Endothelial cell of umbilical vein (primary cell): ENCODE data around the gene MSANTD7. TPM values are rescaled to one million over a fixed set of nuclear protein-coding genes. Genes with fewer than 3 reads are reported as not detected.

Experiments
- Bru-seq: library from RNA; stranded (reverse); fragments of 400-500 nt; gene quantifications from one replicate; lab custom pipeline; 2021; lab: Mats Ljungman, UMichigan
- BruChase-seq, 2 experiments: library from RNA; stranded (reverse); fragments of 400-500 nt; gene quantifications; one replicate each; lab custom pipeline; 2021; lab: Mats Ljungman, UMichigan
- BruUV-seq: library from RNA; stranded (reverse); fragments of 400-500 nt; replicated peaks from 2 replicates; lab custom pipeline; 2021; lab: Mats Ljungman, UMichigan
- CTCF ChIA-PET: fragments of 300-600, 350-600 bp; sonication (Branson Sonifier 250); formaldehyde crosslinking; loops from one replicate; lab custom pipeline; 2021; ENCODE audit warnings: antibody characterized with exemption, inconsistent platforms; lab: Charles Lee
- POLR2A ChIA-PET: fragments of 300-600, 350-600 bp; sonication (Branson Sonifier 250); formaldehyde crosslinking; loops from one replicate; lab custom pipeline; 2021; ENCODE audit warnings: antibody characterized with exemption, inconsistent platforms; lab: Charles Lee
- DNase-seq: peaks from one replicate; pipeline ENCODE4 v3.0.0-alpha.2; 2011; ENCODE audit warnings: low read depth, low spot score
- FAIRE-seq: peaks from 2 replicates; lab custom pipeline; 2011; peaks lifted over from hg19 to GRCh38; lab: Jason Lieb, UNC
- H2AFZ ChIP-seq: 2 replicates; pipeline ENCODE4 v1.6.0; 2012; ENCODE audit warnings: low read depth, low read length, control low read depth, inconsistent platforms
- H3K27ac ChIP-seq: 2 replicates; pipeline ENCODE4 v1.5.1; 2011; ENCODE audit warnings: low read depth, mild to moderate bottlenecking, control low read depth, low read length, moderate library complexity; ENCODE audit not compliant: insufficient read depth
- H3K27me3 ChIP-seq, 2 experiments: 2 replicates each; pipeline versions ENCODE4 v1.6.0 to v1.6.1; 2011; ENCODE audit warnings: low read length in 2 of 2, mixed read lengths in 1 of 2; ENCODE audit not compliant: control insufficient read depth in 2 of 2, insufficient read depth in 2 of 2
- H3K36me3 ChIP-seq, 2 experiments: 2 replicates in 1 of 2; 3 replicates in 1 of 2; pipeline ENCODE4 v1.5.1; 2011; ENCODE audit warnings: low read length in 2 of 2, mild to moderate bottlenecking in 1 of 2, moderate library complexity in 1 of 2; ENCODE audit not compliant: control insufficient read depth in 2 of 2, insufficient read depth in 2 of 2; ENCODE audit errors: extremely low read depth in 1 of 2
- H3K4me1 ChIP-seq: 3 replicates; pipeline ENCODE4 v1.5.1; 2011; ENCODE audit warnings: mild to moderate bottlenecking, low read length; ENCODE audit not compliant: control insufficient read depth, insufficient read depth; ENCODE audit errors: extremely low read depth
- H3K4me2 ChIP-seq: 2 replicates; pipeline ENCODE4 v1.6.1; 2011; ENCODE audit warnings: low read length, control low read depth, mixed read lengths; ENCODE audit not compliant: insufficient read depth
- H3K4me3 ChIP-seq, 3 experiments: fragments of 200-600 bp in 1 of 3; sonication (generic), shearing (Covaris generic) in 1 of 3; replicated peaks in 1 of 3; 2 replicates each; pipeline ENCODE4 v1.5.1; 2011 to 2016; ENCODE audit warnings: control low read depth in 3 of 3, low read length in 3 of 3, mild to moderate bottlenecking in 2 of 3, inconsistent platforms in 1 of 3, low read depth in 1 of 3, moderate library complexity in 1 of 3; ENCODE audit not compliant: insufficient read depth in 1 of 3
- H3K79me2 ChIP-seq: 2 replicates; pipeline ENCODE4 v1.6.0; 2012; ENCODE audit warnings: low read length, inconsistent platforms; ENCODE audit not compliant: control insufficient read depth, insufficient read depth
- H3K9ac ChIP-seq: replicated peaks from 2 replicates; pipeline ENCODE3; 2011; ENCODE audit warnings: low read length, control low read depth; ENCODE audit not compliant: insufficient read depth; ENCODE audit errors: extremely low read depth
- H3K9me1 ChIP-seq: replicated peaks from 3 replicates; pipeline ENCODE4 v1.6.0; 2011; ENCODE audit warnings: mild to moderate bottlenecking, low read length; ENCODE audit not compliant: control insufficient read depth, insufficient read depth; ENCODE audit errors: extremely low read depth
- H3K9me3 ChIP-seq: replicated peaks from 2 replicates; pipeline ENCODE4 v1.5.1; 2012; ENCODE audit warnings: low read length, inconsistent platforms; ENCODE audit not compliant: control insufficient read depth, insufficient read depth
- H4K20me1 ChIP-seq: replicated peaks from 2 replicates; pipeline ENCODE3; 2011; ENCODE audit warnings: mild to moderate bottlenecking, low read length; ENCODE audit not compliant: control insufficient read depth, insufficient read depth; ENCODE audit errors: extremely low read depth
- EZH2 ChIP-seq: IDR thresholded peaks from 2 replicates; pipeline ENCODE4 v1.6.1; 2012; ENCODE audit warnings: borderline replicate concordance, low read depth, mild to moderate bottlenecking, moderate library complexity, low read length, inconsistent platforms; ENCODE audit not compliant: severe bottlenecking
- POLR2A ChIP-seq: IDR thresholded peaks from 2 replicates; pipeline ENCODE4 v1.6.1; 2012; ENCODE audit warnings: low read depth, mild to moderate bottlenecking, control low read depth, low read length
- POLR2AphosphoS5 ChIP-seq: IDR thresholded peaks from 2 replicates; pipeline ENCODE4 v1.6.1; 2012; ENCODE audit warnings: low read depth, mild to moderate bottlenecking, control low read depth, low read length, moderate library complexity; ENCODE audit not compliant: insufficient read depth
- dilution Hi-C: fragments of 300-500 bp; cut with MboI; formaldehyde crosslinking; loops from one replicate; pipeline ENCODE4 v1.15.0; 2019; ENCODE audit warnings: low sequenced_read_pairs; ENCODE audit not compliant: extremely low pct_ligation_motif_present
- intact Hi-C: fragments of 100-400 bp; cut with micrococcal nuclease; formaldehyde crosslinking; loops from one replicate; pipeline ENCODE4 v1.10.0; 2022
- long read RNA-seq: library from polyadenylated mRNA; stranded (forward); transcript quantifications from one replicate; pipeline ENCODE4 v2.0.0, GENCODE V29; 2021
- polyA minus RNA-seq, 3 experiments: library from RNA; depleted of rRNA, polyadenylated mRNA; stranded (reverse); fragments of >200 nt; gene quantifications; 1 replicate in 1 of 3; 2 replicates in 2 of 3; pipeline ENCODE4 v1.2.3, GENCODE V29; 2011
- polyA plus RNA-seq, 4 experiments: library from polyadenylated mRNA; depleted of rRNA in 3 of 4; stranded (reverse) in 3 of 4; unstranded in 1 of 4; fragments of >200 nt; gene quantifications; 2 replicates each; pipeline versions ENCODE4 v1.2.1 to v1.2.3, GENCODE V29; 2011 to 2012; ENCODE audit warnings: missing spikeins in 1 of 4
- total RNA-seq: library from RNA; stranded (reverse); gene quantifications from 2 replicates; pipeline ENCODE4 v1.2.3, GENCODE V29; 2021

MSANTD7 gene, protein sequence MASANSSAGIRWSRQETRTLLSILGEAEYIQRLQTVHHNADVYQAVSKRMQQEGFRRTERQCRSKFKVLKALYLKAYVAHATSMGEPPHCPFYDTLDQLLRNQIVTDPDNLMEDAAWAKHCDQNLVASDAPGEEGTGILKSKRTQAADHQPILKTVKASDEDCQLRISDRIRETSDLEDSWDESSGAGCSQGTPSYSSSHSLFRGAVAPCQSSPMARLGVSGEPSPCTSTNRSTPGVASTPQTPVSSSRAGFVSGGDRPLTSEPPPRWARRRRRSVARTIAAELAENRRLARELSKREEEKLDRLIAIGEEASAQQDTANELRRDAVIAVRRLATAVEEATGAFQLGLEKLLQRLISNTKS
- total RNA-seq (13.1 and 13.6 TPM in 2 replicates), polyA plus RNA-seq (4.1 and 4.8 TPM in 2 replicates), polyA minus RNA-seq (12.1 and 15.2 TPM in 2 replicates), Bru-seq, nascent RNA (percentile 89 among the genes with signal in this experiment), BruChase-seq, experiment 1, labeled RNA remaining after a 6-hour chase (percentile 90 among the genes with signal in this experiment), BruChase-seq, experiment 2, labeled RNA remaining after a 2-hour chase (percentile 97 among the genes with signal in this experiment)
- 4.6 and 4.7 TPM in 2 replicates for polyA plus RNA-seq (2011; cell fraction: cytosol; rRNA removed)
- 8.3 and 9.7 TPM in 2 replicates for polyA plus RNA-seq (2011; cell fraction: nucleus; rRNA removed)
- polyA plus RNA-seq (2012) = 8.3 and 10.6 TPM in 2 replicates
- 14.5 TPM for polyA minus RNA-seq (2011; cell fraction: cytosol; rRNA and poly(A)+ RNA removed)
- polyA minus RNA-seq (2011; cell fraction: nucleus; rRNA and poly(A)+ RNA removed) = 16.1 and 17.5 TPM in 2 replicates
- long read RNA-seq, full-length matches to known transcripts = 17 of 19 reads
- long read RNA-seq, partial matches to known transcripts = 0 of 19 reads
- long read RNA-seq, other reads (novel, unspliced or antisense) = 2 of 19 reads

DNA sequence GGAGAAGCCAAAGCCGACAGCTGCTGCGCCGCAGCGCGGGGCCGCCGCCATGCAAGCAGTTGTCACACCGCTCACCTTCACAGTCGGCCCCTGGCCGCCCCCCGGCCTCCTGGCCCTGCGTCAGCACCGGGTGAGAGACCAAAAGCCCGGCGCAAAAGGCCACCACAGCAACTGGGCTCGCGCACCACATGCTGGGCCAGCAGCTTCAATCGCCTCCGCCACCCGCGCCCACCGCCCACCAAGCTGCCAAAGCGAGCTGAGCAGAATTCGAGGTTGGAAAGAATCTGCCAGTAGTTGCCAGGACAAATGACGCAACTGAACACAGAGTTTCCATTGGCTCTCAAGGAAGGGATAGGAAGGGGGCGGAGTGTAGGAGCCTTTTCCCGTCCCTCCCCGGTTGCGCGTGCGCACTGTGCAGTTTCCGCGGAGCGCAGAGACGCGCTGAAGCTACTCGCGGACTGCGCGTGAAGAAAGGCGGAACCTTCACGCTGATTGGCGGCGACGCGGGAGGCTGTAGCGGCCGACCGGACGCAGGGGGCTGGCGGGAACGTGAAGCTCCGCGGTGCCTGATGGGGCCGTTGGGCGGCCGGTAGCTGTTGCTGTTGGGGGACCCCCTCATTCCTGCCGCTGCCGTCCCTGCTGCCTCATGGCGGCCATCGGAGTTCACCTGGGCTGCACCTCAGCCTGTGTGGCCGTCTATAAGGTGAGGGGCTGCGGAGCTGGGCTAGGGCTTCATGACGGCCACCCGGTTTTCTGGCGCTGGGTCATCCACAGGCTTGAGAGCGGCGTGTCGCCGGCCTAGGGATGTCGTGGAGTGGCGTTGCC, at the start of gene MSANTD7, which contains the start of the genes CDNF and HSPA14:
Gene MSANTD7, plus strand, starts transcription at position 550 of the 825 bp plus-strand sequence. CDS start 3,979 bp downstream, outside the sequence.
Gene CDNF, minus strand, starts transcription at position 281 of the 825 bp plus-strand sequence. Its CDS starts 91 bp downstream, at position 190.
Gene HSPA14, plus strand, starts transcription at position 550 of the 825 bp plus-strand sequence. Its CDS starts 97 bp downstream, at position 647.
- Histone ChIP-seq H3K9ac (peak within 1 kb of the TSS; percentile 88), H3K79me2 (peaks cover 27% of the 10 kb centered on the region), H3K9me3 (no peaks in the 10 kb centered on the region), H3K4me3 (peak within 1 kb of the TSS; percentile 47 to 81 (median 71)), H3K4me2 (peak within 1 kb of the TSS; percentile 80), H3K4me1 (peaks cover 11% of the 10 kb centered on the region), H2AFZ (peak within 1 kb of the TSS; percentile 86), H3K27me3 (no peaks in the 10 kb centered on the region), H4K20me1 (no peaks in the 10 kb centered on the region), H3K36me3 (peaks cover 9 to 13% of the 10 kb centered on the region in 2 experiments), H3K9me1 (no peaks in the 10 kb centered on the region), H3K27ac (peak within 1 kb of the TSS; percentile 74)
- FAIRE-seq (peak; percentile 98), DNase-seq (peak; percentile 100)
- ChIA-PET CTCF (interaction anchor here (0.8 to 3.8 kb wide), 15 partner anchors 11 to 641 kb away, joined by 3 to 23 read pairs (median 7); partner anchors contain the start of gene SUV39H2), POLR2A (interaction anchor here (0.6 to 1.7 kb wide), 6 partner anchors 19 to 339 kb away, joined by 3 to 8 read pairs (median 3); partner anchors contain the start of genes DCLRE1C and SUV39H2)
- TF ChIP-seq POLR2AphosphoS5 = peak; percentile 72
- TF ChIP-seq POLR2A = peak; percentile 92
- no peak for TF ChIP-seq EZH2
- intact Hi-C loops = loop anchor here (1.0 to 5.0 kb wide), 6 partner anchors 40 to 339 kb away; partner anchors contain the start of genes DCLRE1C and SUV39H2
- dilution Hi-C loops = no loop called here
- BruUV-seq = no TSS peak
